B cell (primary cell): Measurements from ENCODE around the gene AMOTL1. TPM values are rescaled to one million over a fixed set of nuclear protein-coding genes. Genes with fewer than 3 reads are reported as not detected.
A peak's percentile ranks its signal among the peaks of the same experiment; 100 is the strongest.

Source experiments
- ATAC-seq: fragments of 200-7000 bp; cut with Tn5 transposase; one replicate; pipeline ENCODE4 v1.10.0; 2021; ENCODE audit warnings: low read depth, mild to moderate bottlenecking, moderate number of reproducible peaks, moderate library complexity
- CTCF ChIA-PET: fragments of 350-600 bp; sonication (Branson Sonifier 250); formaldehyde crosslinking; loops from one replicate; lab custom pipeline; 2021; ENCODE audit warnings: antibody characterized with exemption, inconsistent platforms; lab: Charles Lee
- POLR2A ChIA-PET: fragments of 350-600 bp; sonication (Branson Sonifier 250); formaldehyde crosslinking; loops from one replicate; lab custom pipeline; 2021; ENCODE audit warnings: antibody characterized with exemption; lab: Charles Lee
- DNase-seq: peaks from one replicate; pipeline ENCODE4 v3.0.0; 2013
- H2AFZ ChIP-seq: 2 replicates; pipeline ENCODE4 v1.6.1; 2012; ENCODE audit warnings: mild to moderate bottlenecking, low read depth, low read length; ENCODE audit not compliant: insufficient read depth, poor library complexity, severe bottlenecking
- H3K27ac ChIP-seq, 2 donors: 1 replicate in 1 of 2; 2 replicates in 1 of 2; pipeline ENCODE4 v1.5.1; 2012 to 2013; ENCODE audit warnings: low read length in 2 of 2, mild to moderate bottlenecking in 2 of 2, moderate library complexity in 1 of 2
- H3K27me3 ChIP-seq, 4 experiments: fragments of 200-600 bp in 1 of 4; sonication (generic) in 1 of 4; replicated peaks in 1 of 4; 1 replicate in 2 of 4; 2 replicates in 2 of 4; pipeline versions ENCODE4 v1.6.1 to v1.7.0; 2013 to 2016; ENCODE audit warnings: low read length in 3 of 4, mild to moderate bottlenecking in 2 of 4, mixed read lengths in 1 of 4, moderate library complexity in 1 of 4; ENCODE audit not compliant: insufficient read depth in 4 of 4, control insufficient read depth in 3 of 4; ENCODE audit errors: control extremely low read depth in 1 of 4
- H3K36me3 ChIP-seq, 2 experiments: replicated peaks in 1 of 2; 1 replicate in 1 of 2; 2 replicates in 1 of 2; pipeline versions ENCODE4 v1.6.1 to v1.7.1; 2013; ENCODE audit warnings: low read length in 1 of 2; ENCODE audit not compliant: insufficient read depth in 2 of 2, control insufficient read depth in 1 of 2; ENCODE audit errors: control extremely low read depth in 1 of 2, extremely low read depth in 1 of 2
- H3K4me1 ChIP-seq, 2 donors: fragments of 200-600 bp in 1 of 2; sonication (generic) in 1 of 2; 1 replicate in 1 of 2; 2 replicates in 1 of 2; pipeline versions ENCODE4 v1.5.1 to v1.6.1; 2013 to 2017; ENCODE audit warnings: low read length in 2 of 2; ENCODE audit not compliant: control insufficient read depth in 2 of 2, insufficient read depth in 2 of 2
- H3K4me2 ChIP-seq: replicated peaks from 2 replicates; pipeline ENCODE3; 2012; ENCODE audit warnings: mild to moderate bottlenecking, low read depth, low read length; ENCODE audit not compliant: poor library complexity, severe bottlenecking
- H3K4me3 ChIP-seq, 5 experiments: fragments of 200-600 bp in 1 of 5; sonication (generic) in 1 of 5; 1 replicate in 3 of 5; 2 replicates in 2 of 5; pipeline versions ENCODE4 v1.5.1 to v1.7.0; 2011 to 2016; ENCODE audit warnings: low read length in 4 of 5, mild to moderate bottlenecking in 4 of 5, low read depth in 2 of 5, control low read depth in 1 of 5, moderate library complexity in 1 of 5; ENCODE audit not compliant: insufficient read depth in 1 of 5; ENCODE audit errors: control extremely low read depth in 1 of 5, extremely low read depth in 1 of 5
- H3K79me2 ChIP-seq: fragments of 200-600 bp; sonication (generic); one replicate; pipeline ENCODE4 v1.6.0; 2016; ENCODE audit warnings: low read length; ENCODE audit not compliant: control insufficient read depth, insufficient read depth
- H3K9ac ChIP-seq: fragments of 200-600 bp; sonication (generic); 2 replicates; pipeline ENCODE4 v1.6.1; 2017; ENCODE audit warnings: mild to moderate bottlenecking, low read length, moderate library complexity
- H3K9me3 ChIP-seq, 3 donors: one replicate each; pipeline versions ENCODE4 v1.6.1 to v1.7.1; 2013; ENCODE audit warnings: low read length in 2 of 3; ENCODE audit not compliant: control insufficient read depth in 2 of 3, insufficient read depth in 1 of 3; ENCODE audit errors: control extremely low read depth in 1 of 3
- H4K20me1 ChIP-seq: 2 replicates; pipeline ENCODE4 v1.6.0; 2012; ENCODE audit warnings: mild to moderate bottlenecking, low read length; ENCODE audit not compliant: insufficient read depth, control insufficient read depth, poor library complexity, severe bottlenecking
- H3K27ac Mint-ChIP-seq: one replicate; pipeline ENCODE4 v1.8.0; 2021; ENCODE audit warnings: mixed read lengths
- H3K27me3 Mint-ChIP-seq: one replicate; pipeline ENCODE4 v1.8.0; 2021; ENCODE audit warnings: mixed read lengths
- H3K4me1 Mint-ChIP-seq: one replicate; pipeline ENCODE4 v1.8.0; 2021; ENCODE audit warnings: mixed read lengths
- H3K4me3 Mint-ChIP-seq: one replicate; pipeline ENCODE4 v1.8.0; 2021; ENCODE audit warnings: mixed read lengths
- H3K9me3 Mint-ChIP-seq: one replicate; pipeline ENCODE4 v1.8.0; 2022; ENCODE audit warnings: mixed read lengths; ENCODE audit not compliant: insufficient read depth
- EZH2 ChIP-seq: IDR thresholded peaks from 2 replicates; pipeline ENCODE4 v1.6.1; 2012; ENCODE audit warnings: borderline replicate concordance, low read depth, mild to moderate bottlenecking, moderate library complexity, low read length; ENCODE audit not compliant: insufficient read depth, poor library complexity, severe bottlenecking
- WGBS: methylation state at CpG from one replicate; pipeline ENCODE4 v1.1.5; 2013; ENCODE audit warnings: missing lambda C conversion rate; ENCODE audit not compliant: insufficient coverage; 5-methylcytosine and 5-hydroxymethylcytosine counted together
- intact Hi-C: fragments of 100-400 bp; cut with micrococcal nuclease; formaldehyde crosslinking; loops from one replicate; pipeline ENCODE4 v1.10.0; 2022
- polyA plus RNA-seq: library from polyadenylated mRNA; depleted of rRNA; stranded (reverse); fragments of >200 nt; gene quantifications from 2 replicates; pipeline ENCODE4 v1.2.3, GENCODE V29; 2012
- total RNA-seq, 2 donors: library from RNA; stranded (reverse); fragments of 120-200 nt in 1 of 2; gene quantifications; 1 replicate in 1 of 2; 2 replicates in 1 of 2; pipeline versions ENCODE4 v1.2.3 to v1.2.4, GENCODE V29; 2013 to 2022
- TF ChIP-seq, protein P1 (sequence below): fragments of 200-600 bp; IDR thresholded peaks from one replicate; pipeline ENCODE4 v1.8.0; 2022; ENCODE audit warnings: antibody characterized with exemption, mild to moderate bottlenecking

Gene AMOTL1
- total and polyA plus RNA-seq, 2 donors (not counting 1 experiment from before 2014, with no cell fraction given) = 0.04 to 0.30 TPM

DNA sequence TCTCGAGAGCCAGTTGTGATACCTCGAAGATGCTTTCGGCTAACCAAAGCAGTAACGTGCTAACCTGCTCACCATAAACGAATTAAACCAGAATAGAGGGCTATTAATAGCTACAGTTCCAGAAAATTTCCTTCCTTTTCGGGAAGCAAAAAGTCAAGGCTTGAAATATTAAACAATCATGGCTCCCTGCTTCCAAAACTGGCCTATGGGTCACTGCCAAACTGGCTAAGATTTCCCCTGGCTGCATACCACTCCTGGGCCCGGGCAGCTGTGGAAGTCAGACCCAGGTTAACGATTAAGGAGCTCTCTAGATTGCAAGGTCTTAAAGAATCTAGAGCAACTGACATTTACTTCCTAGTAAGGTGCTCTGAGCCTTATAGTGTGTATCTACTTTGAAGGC lies 1.7 kb downstream of the AMOTL1 start:
- intact Hi-C loops = no loop called here
- no peak for TF ChIP-seq EZH2
- TF ChIP-seq, protein P1, sequence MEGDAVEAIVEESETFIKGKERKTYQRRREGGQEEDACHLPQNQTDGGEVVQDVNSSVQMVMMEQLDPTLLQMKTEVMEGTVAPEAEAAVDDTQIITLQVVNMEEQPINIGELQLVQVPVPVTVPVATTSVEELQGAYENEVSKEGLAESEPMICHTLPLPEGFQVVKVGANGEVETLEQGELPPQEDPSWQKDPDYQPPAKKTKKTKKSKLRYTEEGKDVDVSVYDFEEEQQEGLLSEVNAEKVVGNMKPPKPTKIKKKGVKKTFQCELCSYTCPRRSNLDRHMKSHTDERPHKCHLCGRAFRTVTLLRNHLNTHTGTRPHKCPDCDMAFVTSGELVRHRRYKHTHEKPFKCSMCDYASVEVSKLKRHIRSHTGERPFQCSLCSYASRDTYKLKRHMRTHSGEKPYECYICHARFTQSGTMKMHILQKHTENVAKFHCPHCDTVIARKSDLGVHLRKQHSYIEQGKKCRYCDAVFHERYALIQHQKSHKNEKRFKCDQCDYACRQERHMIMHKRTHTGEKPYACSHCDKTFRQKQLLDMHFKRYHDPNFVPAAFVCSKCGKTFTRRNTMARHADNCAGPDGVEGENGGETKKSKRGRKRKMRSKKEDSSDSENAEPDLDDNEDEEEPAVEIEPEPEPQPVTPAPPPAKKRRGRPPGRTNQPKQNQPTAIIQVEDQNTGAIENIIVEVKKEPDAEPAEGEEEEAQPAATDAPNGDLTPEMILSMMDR = no peak
- Histone ChIP-seq H3K9me3 (no peaks in the 10 kb centered on the region), H4K20me1 (no peaks in the 10 kb centered on the region), H3K36me3 (no peaks in the 10 kb centered on the region), H3K4me3 (no peak overlapping the region), H3K27ac (no peak overlapping the region), H3K4me1 (peaks cover 10 to 17% of the 10 kb centered on the region in 2 donors), H2AFZ (no peak overlapping the region), H3K79me2 (no peaks in the 10 kb centered on the region), H3K9ac (peak overlapping the region; percentile 46), H3K27me3 (peaks cover 0 to 24% (median 11%) of the 10 kb centered on the region in 4 experiments), H3K4me2 (peak overlapping the region; percentile 73)
- Mint-ChIP-seq H3K4me1 (peaks cover 14% of the 10 kb centered on the region), H3K27ac (no peak overlapping the region), H3K4me3 (peak overlapping the region; percentile 76), H3K9me3 (no peaks in the 10 kb centered on the region), H3K27me3 (peaks cover 32% of the 10 kb centered on the region)
- WGBS = 47% methylated on average over 2 of the region's 8 CpGs
- ATAC-seq (no peak), DNase-seq (no peak)
- ChIA-PET CTCF (no interaction called here), POLR2A (no interaction called here)

DNA sequence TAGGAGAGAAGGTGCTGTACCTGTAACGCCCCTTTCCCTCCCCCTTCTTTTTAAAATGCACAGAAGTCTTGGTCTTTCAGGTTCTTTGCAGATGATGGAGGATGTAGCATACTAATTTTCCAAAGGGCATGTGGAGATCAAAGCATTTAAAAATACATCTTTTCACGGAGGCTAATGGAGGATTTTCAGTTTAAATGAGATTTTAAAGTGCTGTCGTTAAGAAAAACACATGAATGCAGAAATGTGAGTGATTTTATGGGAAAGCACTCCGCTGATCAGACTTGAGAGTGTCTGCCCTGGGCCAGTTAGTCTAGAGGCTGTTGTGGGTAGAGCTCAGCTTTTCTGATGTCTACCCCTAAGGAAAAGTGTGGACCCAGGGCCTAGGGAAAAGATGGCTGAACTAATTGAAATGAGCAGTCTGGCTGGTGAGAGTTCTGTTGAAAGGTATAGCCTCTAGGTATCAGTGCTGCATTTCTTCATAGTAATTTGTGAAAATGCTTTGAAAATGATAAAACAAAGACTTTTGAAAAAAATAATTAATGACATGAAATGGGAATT lies 2.5 kb downstream of the AMOTL1 start:
- Mint-ChIP-seq H3K27ac (no peak overlapping the region), H3K4me1 (peaks cover 14% of the 10 kb centered on the region), H3K9me3 (no peaks in the 10 kb centered on the region), H3K27me3 (peaks cover 32% of the 10 kb centered on the region), H3K4me3 (no peak overlapping the region)
- ChIA-PET POLR2A (no interaction called here), CTCF (no interaction called here)
- Histone ChIP-seq H3K27ac (no peak overlapping the region), H3K4me1 (peaks cover 10 to 17% of the 10 kb centered on the region in 2 donors), H3K27me3 (peaks cover 0 to 23% (median 11%) of the 10 kb centered on the region in 4 experiments), H3K9ac (no peak overlapping the region), H3K4me2 (no peak overlapping the region), H3K9me3 (no peaks in the 10 kb centered on the region), H2AFZ (no peak overlapping the region), H4K20me1 (no peaks in the 10 kb centered on the region), H3K36me3 (no peaks in the 10 kb centered on the region), H3K79me2 (no peaks in the 10 kb centered on the region), H3K4me3 (no peak overlapping the region)
- intact Hi-C loops = no loop called here
- ATAC-seq (no peak), DNase-seq (no peak)
- TF ChIP-seq, protein P1 = no peak
- no peak for TF ChIP-seq EZH2
- 95% methylated on average over 2 of the region's 4 CpGs for WGBS
